Fibroblast of lung (primary cell): ENCODE measurements around the gene IL15RA. TPM values are rescaled to one million over a fixed set of nuclear protein-coding genes. Genes with fewer than 3 reads are reported as not detected.

Experiments used
- DNase-seq, 2 donors: peaks; one replicate each; pipeline versions ENCODE4 v3.0.0 to v3.0.0-alpha.2; 2010; ENCODE audit warnings: low read depth in 2 of 2
- H2AFZ ChIP-seq: 2 replicates; pipeline ENCODE4 v1.5.1; 2012; ENCODE audit warnings: low read length, control low read depth, inconsistent platforms
- H3K27ac ChIP-seq: 2 replicates; pipeline ENCODE4 v1.5.1; 2011; ENCODE audit warnings: low read length, control low read depth; ENCODE audit not compliant: insufficient read depth
- H3K27me3 ChIP-seq: 2 replicates; pipeline ENCODE4 v1.5.1; 2011; ENCODE audit warnings: mild to moderate bottlenecking, low read length; ENCODE audit not compliant: control insufficient read depth, insufficient read depth
- H3K36me3 ChIP-seq: 2 replicates; pipeline ENCODE4 v1.5.1; 2011; ENCODE audit warnings: low read length; ENCODE audit not compliant: control insufficient read depth, insufficient read depth
- H3K4me1 ChIP-seq: 2 replicates; pipeline ENCODE4 v1.5.1; 2011; ENCODE audit warnings: low read length; ENCODE audit not compliant: control insufficient read depth, insufficient read depth; ENCODE audit errors: extremely low read depth
- H3K4me2 ChIP-seq: 2 replicates; pipeline ENCODE4 v1.5.1; 2011; ENCODE audit warnings: low read length, control low read depth; ENCODE audit not compliant: insufficient read depth; ENCODE audit errors: extremely low read depth
- H3K4me3 ChIP-seq, 4 experiments: fragments of 200-600 bp in 1 of 4; sonication (generic) in 1 of 4; replicated peaks in 1 of 4; 2 replicates each; pipeline ENCODE4 v1.5.1; 2011 to 2016; ENCODE audit warnings: low read length in 4 of 4, low read depth in 3 of 4, mild to moderate bottlenecking in 3 of 4, control low read depth in 2 of 4, inconsistent platforms in 1 of 4, mixed read lengths in 1 of 4; ENCODE audit not compliant: insufficient read depth in 1 of 4; ENCODE audit errors: control extremely low read depth in 1 of 4
- H3K79me2 ChIP-seq: 2 replicates; pipeline ENCODE4 v1.5.1; 2012; ENCODE audit warnings: mild to moderate bottlenecking, low read length, inconsistent platforms; ENCODE audit not compliant: control insufficient read depth, insufficient read depth
- H3K9ac ChIP-seq: 2 replicates; pipeline ENCODE4 v1.5.1; 2011; ENCODE audit warnings: mild to moderate bottlenecking, low read length, control low read depth; ENCODE audit not compliant: insufficient read depth
- H3K9me3 ChIP-seq: 2 replicates; pipeline ENCODE4 v1.5.1; 2012; ENCODE audit warnings: low read depth, low read length; ENCODE audit not compliant: control insufficient read depth, insufficient read depth
- H4K20me1 ChIP-seq: 2 replicates; pipeline ENCODE4 v1.5.1; 2011; ENCODE audit warnings: low read length; ENCODE audit not compliant: control insufficient read depth, insufficient read depth; ENCODE audit errors: extremely low read depth
- EZH2 ChIP-seq: IDR thresholded peaks from 2 replicates; pipeline ENCODE4 v1.5.1; 2012; ENCODE audit warnings: low read length, control low read depth, mild to moderate bottlenecking; ENCODE audit errors: missing control alignments
- polyA plus RNA-seq, 2 donors: library from polyadenylated mRNA; depleted of rRNA in 1 of 2; stranded (reverse) in 1 of 2; unstranded in 1 of 2; fragments of >200 nt; gene quantifications; 2 replicates each; pipeline ENCODE4 v1.2.1, GENCODE V29; 2011 to 2012; ENCODE audit warnings: missing spikeins in 1 of 2
- total RNA-seq: library from RNA; depleted of rRNA; stranded (reverse); fragments of >200 nt; gene quantifications from 2 replicates; pipeline ENCODE4 v1.2.1, GENCODE V29; 2014
- TF ChIP-seq, protein P1 (sequence below), 2 donors: IDR thresholded peaks in 1 of 2; conservative IDR thresholded peaks in 1 of 2; 1 replicate in 1 of 2; 2 replicates in 1 of 2; pipeline ENCODE4 v1.5.1; 2011 to 2012; ENCODE audit warnings: low read length in 2 of 2, control low read depth in 1 of 2, inconsistent platforms in 1 of 2, low read depth in 1 of 2, mild to moderate bottlenecking in 1 of 2

IL15RA gene
- total and polyA plus RNA-seq, 2 donors (not counting 1 experiment from before 2014, with no cell fraction given): 5.9 to 13.7 TPM

DNA sequence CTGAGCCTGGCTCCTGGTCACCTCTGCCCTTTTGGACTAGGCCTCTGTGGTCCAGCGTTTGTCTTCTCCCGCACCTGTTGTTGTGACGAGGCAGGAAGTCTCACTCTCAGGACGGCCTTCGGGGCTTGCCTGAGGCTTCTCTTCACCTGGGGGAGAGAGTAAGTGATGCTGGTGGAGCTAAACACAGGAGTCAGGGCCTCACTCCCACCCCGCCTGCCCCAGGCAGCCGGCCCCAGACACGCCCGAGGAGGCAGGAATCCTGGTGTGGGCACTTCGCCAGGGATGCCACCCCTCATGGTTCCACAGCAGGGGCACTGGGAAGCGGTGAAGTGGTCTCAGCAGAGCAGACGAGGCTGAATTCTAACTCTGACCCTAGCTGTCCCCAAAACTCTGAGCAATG, 42.5 kb upstream of the IL15RA start:
- no peaks in the 10 kb centered on the region for H4K20me1 ChIP-seq
- no peaks in the 10 kb centered on the region for H3K79me2 ChIP-seq
- no peaks in the 10 kb centered on the region for H3K27me3 ChIP-seq
- no peak overlapping the region for H3K27ac ChIP-seq
- no peak overlapping the region for H3K4me2 ChIP-seq
- H3K36me3 ChIP-seq: no peaks in the 10 kb centered on the region
- no peaks in the 10 kb centered on the region for H3K9me3 ChIP-seq
- no peak overlapping the region for H2AFZ ChIP-seq
- H3K4me3 ChIP-seq: no peak overlapping the region
- DNase-seq: no peak
- H3K4me1 ChIP-seq: no peaks in the 10 kb centered on the region
- no peak overlapping the region for H3K9ac ChIP-seq
- TF ChIP-seq EZH2: no peak
- TF ChIP-seq, protein P1, sequence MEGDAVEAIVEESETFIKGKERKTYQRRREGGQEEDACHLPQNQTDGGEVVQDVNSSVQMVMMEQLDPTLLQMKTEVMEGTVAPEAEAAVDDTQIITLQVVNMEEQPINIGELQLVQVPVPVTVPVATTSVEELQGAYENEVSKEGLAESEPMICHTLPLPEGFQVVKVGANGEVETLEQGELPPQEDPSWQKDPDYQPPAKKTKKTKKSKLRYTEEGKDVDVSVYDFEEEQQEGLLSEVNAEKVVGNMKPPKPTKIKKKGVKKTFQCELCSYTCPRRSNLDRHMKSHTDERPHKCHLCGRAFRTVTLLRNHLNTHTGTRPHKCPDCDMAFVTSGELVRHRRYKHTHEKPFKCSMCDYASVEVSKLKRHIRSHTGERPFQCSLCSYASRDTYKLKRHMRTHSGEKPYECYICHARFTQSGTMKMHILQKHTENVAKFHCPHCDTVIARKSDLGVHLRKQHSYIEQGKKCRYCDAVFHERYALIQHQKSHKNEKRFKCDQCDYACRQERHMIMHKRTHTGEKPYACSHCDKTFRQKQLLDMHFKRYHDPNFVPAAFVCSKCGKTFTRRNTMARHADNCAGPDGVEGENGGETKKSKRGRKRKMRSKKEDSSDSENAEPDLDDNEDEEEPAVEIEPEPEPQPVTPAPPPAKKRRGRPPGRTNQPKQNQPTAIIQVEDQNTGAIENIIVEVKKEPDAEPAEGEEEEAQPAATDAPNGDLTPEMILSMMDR (conservative IDR thresholded peaks at IDR 0.05 in 1 of 2, IDR thresholded peaks at IDR 0.05 in 1 of 2; ENCODE audit: low read depth in 1 of 2, low read length in 2 of 2): no peak

DNA sequence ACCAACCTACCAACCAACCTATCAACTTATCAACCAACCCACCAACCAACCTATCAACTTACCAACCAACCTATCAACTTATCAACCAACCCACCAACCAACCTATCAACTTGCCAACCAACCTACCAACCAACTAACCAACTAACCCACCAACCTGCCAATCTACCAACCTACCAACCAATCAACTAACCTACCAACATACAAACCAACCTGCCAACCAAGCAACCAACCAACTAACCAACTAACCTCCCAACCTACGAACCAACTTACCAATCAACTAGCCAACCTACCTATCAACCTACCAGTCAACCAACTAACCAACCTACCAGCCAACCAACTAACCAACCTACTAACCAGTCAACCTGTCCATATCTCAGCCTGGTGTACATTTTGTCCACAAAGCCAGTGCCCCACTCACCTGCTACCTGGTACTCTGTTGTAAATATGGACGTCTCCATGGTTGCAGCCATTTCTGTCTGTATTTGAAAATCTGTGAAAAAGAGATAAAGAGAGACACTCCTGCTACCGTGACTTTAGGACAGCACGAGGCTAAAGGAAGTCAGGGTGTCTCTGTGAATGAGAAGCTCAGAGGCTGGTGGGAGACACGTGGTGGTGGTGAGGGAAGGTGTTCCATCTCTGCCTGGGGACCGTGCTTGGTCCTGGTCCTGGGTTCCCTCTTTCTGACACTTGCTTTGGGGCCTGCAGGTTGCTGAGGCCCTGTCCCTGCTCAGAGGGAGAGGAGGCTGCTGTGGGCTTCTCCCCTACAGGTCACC, 41.9 kb upstream of the IL15RA start:
- H3K27ac ChIP-seq: no peak overlapping the region
- no peaks in the 10 kb centered on the region for H3K4me1 ChIP-seq
- no peak overlapping the region for H2AFZ ChIP-seq
- no peak for DNase-seq
- no peak for TF ChIP-seq EZH2
- TF ChIP-seq, protein P1 (conservative IDR thresholded peaks at IDR 0.05 in 1 of 2, IDR thresholded peaks at IDR 0.05 in 1 of 2; ENCODE audit: low read depth in 1 of 2, low read length in 2 of 2): no peak
- H3K27me3 ChIP-seq: no peaks in the 10 kb centered on the region
- no peaks in the 10 kb centered on the region for H3K79me2 ChIP-seq
- no peaks in the 10 kb centered on the region for H3K36me3 ChIP-seq
- H3K9ac ChIP-seq: no peak overlapping the region
- H3K4me2 ChIP-seq: no peak overlapping the region
- H3K9me3 ChIP-seq: no peaks in the 10 kb centered on the region
- H4K20me1 ChIP-seq: no peaks in the 10 kb centered on the region
- H3K4me3 ChIP-seq: no peak overlapping the region

DNA sequence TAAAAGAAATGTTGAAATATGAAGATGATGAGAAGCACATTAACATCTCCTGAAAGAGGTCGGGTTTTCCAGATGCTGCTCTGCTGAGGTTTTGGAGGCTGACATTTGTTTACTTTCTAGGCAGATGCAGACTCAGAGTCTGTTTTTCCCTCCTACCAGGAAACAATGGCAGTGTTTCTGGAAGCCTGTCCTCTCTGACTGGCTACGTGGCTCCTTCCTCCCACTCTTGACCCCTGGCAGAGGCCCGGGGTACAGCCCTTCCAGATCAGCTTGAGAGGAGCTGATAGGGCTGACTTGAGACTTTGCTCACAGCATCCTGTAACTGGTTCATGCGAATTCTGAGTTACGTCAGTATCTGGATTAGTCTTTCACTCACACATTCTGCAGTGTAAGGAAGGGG, 41.1 kb upstream of the IL15RA start:
- Histone ChIP-seq H3K27ac (no peak overlapping the region), H3K4me2 (no peak overlapping the region), H3K9me3 (no peaks in the 10 kb centered on the region), H3K4me3 (no peak overlapping the region), H4K20me1 (no peaks in the 10 kb centered on the region), H3K4me1 (no peaks in the 10 kb centered on the region), H3K27me3 (no peaks in the 10 kb centered on the region), H2AFZ (no peak overlapping the region), H3K9ac (no peak overlapping the region), H3K36me3 (no peaks in the 10 kb centered on the region), H3K79me2 (no peaks in the 10 kb centered on the region)
- TF ChIP-seq EZH2: no peak
- TF ChIP-seq, protein P1 (conservative IDR thresholded peaks at IDR 0.05 in 1 of 2, IDR thresholded peaks at IDR 0.05 in 1 of 2; ENCODE audit: low read depth in 1 of 2, low read length in 2 of 2): no peak
- DNase-seq: peak in 1 of 2 donors; percentile 31
